OCI-LY3 (cell line): ENCODE data around the gene PACSIN2.
"Not testable (repeated sequence)": the region's sequence is repeated elsewhere in the genome, so short reads cannot be mapped to it uniquely, and the experiment has no call there.

ENCODE experiments used
- H2AFZ ChIP-seq: fragments of 200-600, 300-600 bp; shearing (Covaris generic); 2 replicates; pipeline ENCODE4 v1.6.0; 2014; ENCODE audit warnings: antibody characterized with exemption, low read depth, low read length
- H3K27ac ChIP-seq: fragments of 200-600, 300-600 bp; sonication (generic); 2 replicates; pipeline ENCODE4 v1.5.1; 2014; ENCODE audit warnings: mild to moderate bottlenecking, low read length, moderate library complexity, mixed read lengths
- H3K27me3 ChIP-seq: fragments of 200-600, 300-600 bp; sonication (generic); 2 replicates; pipeline ENCODE4 v1.6.1; 2014; ENCODE audit warnings: low read depth, low read length, mixed read lengths
- H3K36me3 ChIP-seq: fragments of 200-600, 300-600 bp; sonication (generic); replicated peaks from 2 replicates; pipeline ENCODE3; 2014; ENCODE audit warnings: low read depth, low read length, mixed read lengths
- H3K4me1 ChIP-seq: fragments of 300-600, 200-600 bp; sonication (generic); 2 replicates; pipeline ENCODE4 v1.6.1; 2014; ENCODE audit warnings: low read length, mixed read lengths
- H3K4me2 ChIP-seq: fragments of 200-600, 300-600 bp; sonication (generic); 2 replicates; pipeline ENCODE4 v1.6.1; 2014; ENCODE audit warnings: low read length, mixed read lengths
- H3K4me3 ChIP-seq: fragments of 300-600, 200-600 bp; sonication (generic); 2 replicates; pipeline ENCODE4 v1.5.1; 2014; ENCODE audit warnings: antibody characterized with exemption, mild to moderate bottlenecking, low read length, moderate library complexity
- H3K79me2 ChIP-seq: fragments of 300-600, 200-600 bp; shearing (Covaris generic); 2 replicates; pipeline ENCODE4 v1.6.1; 2014; ENCODE audit warnings: mild to moderate bottlenecking, low read length, mixed read lengths
- H3K9ac ChIP-seq: fragments of 300-600, 200-600 bp; shearing (Covaris generic); 2 replicates; pipeline ENCODE4 v1.6.0; 2014; ENCODE audit warnings: mild to moderate bottlenecking, low read length, moderate library complexity
- H3K9me3 ChIP-seq: fragments of 200-600, 300-600 bp; shearing (Covaris generic); 2 replicates; pipeline ENCODE4 v1.6.1; 2014; ENCODE audit warnings: low read length, mixed read lengths; ENCODE audit not compliant: insufficient read depth
- H4K20me1 ChIP-seq: fragments of 200-600, 300-600 bp; sonication (generic); 2 replicates; pipeline ENCODE4 v1.6.1; 2016; ENCODE audit warnings: low read length, mixed read lengths; ENCODE audit not compliant: insufficient read depth
- EZH2phosphoT487 ChIP-seq: fragments of 200-600 bp; shearing (Covaris generic); IDR thresholded peaks from 2 replicates; pipeline ENCODE4 v1.6.1; 2018; ENCODE audit warnings: antibody characterized with exemption, mixed run types, low read depth
- TF ChIP-seq, protein P1 (sequence below): fragments of 200-600, 300-600 bp; sonication (generic); IDR thresholded peaks from 2 replicates; pipeline ENCODE4 v1.5.1; 2014; ENCODE audit warnings: antibody characterized with exemption, low read length, low read depth

Gene PACSIN2

DNA sequence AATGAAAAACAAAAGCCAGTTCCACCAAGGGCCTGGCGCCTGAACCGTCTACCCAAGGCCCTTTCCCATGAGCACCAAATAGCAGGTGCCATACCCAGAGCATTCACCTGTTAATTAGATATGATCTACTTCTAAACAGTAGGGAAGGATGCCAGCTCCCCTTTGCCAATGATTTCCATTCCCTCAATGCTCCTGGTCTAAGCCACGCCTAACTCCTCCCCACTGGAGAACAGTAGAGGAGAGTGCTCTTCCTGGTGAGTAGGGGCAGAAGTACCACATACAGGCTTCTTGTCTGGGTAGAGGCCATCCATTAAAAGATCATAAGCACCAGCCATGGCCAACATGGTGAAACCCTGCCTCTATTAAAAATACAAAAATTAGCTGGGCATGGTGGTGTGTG is 40.7 kb downstream of the PACSIN2 start:
- TF ChIP-seq, protein P1, sequence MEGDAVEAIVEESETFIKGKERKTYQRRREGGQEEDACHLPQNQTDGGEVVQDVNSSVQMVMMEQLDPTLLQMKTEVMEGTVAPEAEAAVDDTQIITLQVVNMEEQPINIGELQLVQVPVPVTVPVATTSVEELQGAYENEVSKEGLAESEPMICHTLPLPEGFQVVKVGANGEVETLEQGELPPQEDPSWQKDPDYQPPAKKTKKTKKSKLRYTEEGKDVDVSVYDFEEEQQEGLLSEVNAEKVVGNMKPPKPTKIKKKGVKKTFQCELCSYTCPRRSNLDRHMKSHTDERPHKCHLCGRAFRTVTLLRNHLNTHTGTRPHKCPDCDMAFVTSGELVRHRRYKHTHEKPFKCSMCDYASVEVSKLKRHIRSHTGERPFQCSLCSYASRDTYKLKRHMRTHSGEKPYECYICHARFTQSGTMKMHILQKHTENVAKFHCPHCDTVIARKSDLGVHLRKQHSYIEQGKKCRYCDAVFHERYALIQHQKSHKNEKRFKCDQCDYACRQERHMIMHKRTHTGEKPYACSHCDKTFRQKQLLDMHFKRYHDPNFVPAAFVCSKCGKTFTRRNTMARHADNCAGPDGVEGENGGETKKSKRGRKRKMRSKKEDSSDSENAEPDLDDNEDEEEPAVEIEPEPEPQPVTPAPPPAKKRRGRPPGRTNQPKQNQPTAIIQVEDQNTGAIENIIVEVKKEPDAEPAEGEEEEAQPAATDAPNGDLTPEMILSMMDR = no peak
- TF ChIP-seq EZH2phosphoT487 = no peak
- Histone ChIP-seq H2AFZ (no peak overlapping the region), H3K27me3 (no peaks in the 10 kb centered on the region), H3K4me3 (no peak overlapping the region), H3K4me2 (no peak overlapping the region), H4K20me1 (peaks cover 9% of the 10 kb centered on the region), H3K27ac (no peak overlapping the region), H3K36me3 (no peaks in the 10 kb centered on the region), H3K4me1 (peaks cover 64% of the 10 kb centered on the region), H3K9me3 (no peaks in the 10 kb centered on the region), H3K9ac (no peak overlapping the region), H3K79me2 (peaks cover 62% of the 10 kb centered on the region)

DNA sequence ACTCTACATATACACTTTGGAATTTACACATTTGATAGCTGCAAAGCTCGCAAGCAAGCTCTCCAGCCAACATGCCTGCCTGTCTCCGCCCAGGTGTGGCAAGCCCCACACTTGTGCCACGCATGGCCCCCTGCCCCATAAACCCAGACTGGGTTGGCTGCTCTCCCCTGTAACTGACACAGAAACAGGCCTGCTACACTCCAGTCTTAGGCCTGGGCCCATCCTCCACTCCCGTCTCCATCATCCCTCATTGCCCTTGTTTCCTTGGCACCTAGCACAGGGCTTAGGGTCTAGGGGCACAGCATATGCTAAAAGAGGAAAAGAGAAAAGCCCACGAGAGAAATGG is 41.4 kb downstream of the PACSIN2 start:
- Histone ChIP-seq H3K4me2 (peak overlapping the region; percentile 39), H2AFZ (no peak overlapping the region), H3K27me3 (no peaks in the 10 kb centered on the region), H3K4me3 (no peak overlapping the region), H3K9me3 (no peaks in the 10 kb centered on the region), H3K4me1 (peaks cover 71% of the 10 kb centered on the region), H3K79me2 (peaks cover 64% of the 10 kb centered on the region), H3K27ac (peak overlapping the region; percentile 17), H3K36me3 (no peaks in the 10 kb centered on the region), H3K9ac (no peak overlapping the region), H4K20me1 (peaks cover 9% of the 10 kb centered on the region)
- no peak for TF ChIP-seq EZH2phosphoT487
- TF ChIP-seq, protein P1 = no peak

DNA sequence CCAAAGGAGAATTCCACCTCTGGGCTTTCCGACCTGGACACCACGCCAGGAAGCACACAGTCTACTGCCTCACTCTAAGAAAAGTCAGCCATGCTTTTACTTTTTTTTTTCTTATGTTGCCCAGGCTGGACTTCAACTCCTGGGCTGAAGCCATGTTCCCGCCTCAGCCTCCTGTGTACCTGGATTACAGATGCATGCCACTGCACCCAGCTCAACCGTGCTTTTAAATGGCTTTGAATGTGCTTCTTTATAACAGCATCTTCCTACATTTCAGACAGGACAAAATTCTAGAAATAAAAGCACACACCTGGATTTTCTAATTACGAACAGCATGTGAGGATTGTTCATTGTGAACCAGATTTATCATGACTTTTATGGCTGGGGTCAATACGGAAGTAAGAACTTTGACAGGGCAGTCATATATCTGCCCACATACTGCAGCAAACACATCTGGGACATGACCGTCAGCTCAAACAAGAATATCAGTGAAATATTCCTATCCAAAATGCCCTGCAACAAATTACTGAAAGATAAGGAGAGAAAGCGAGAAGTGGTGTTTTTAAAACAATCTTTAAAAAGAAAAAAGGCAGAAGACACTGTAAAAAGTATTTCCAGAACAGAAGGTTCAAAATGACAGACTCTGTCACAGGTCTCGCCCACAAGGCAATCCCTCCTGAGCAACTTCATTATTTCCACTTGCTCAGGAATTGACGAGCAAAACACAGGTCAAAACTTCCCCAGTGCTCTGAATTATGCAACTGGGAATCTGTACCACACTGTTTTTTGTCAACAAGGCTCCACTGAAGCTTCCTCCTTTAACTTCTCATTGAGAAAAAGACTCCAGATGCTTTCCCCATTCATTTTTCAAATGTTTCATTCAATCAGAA is 42.1 kb downstream of the PACSIN2 start:
- Histone ChIP-seq H2AFZ (no peak overlapping the region), H3K9me3 (no peaks in the 10 kb centered on the region), H4K20me1 (peaks cover 9% of the 10 kb centered on the region), H3K4me2 (peak overlapping the region; percentile 39), H3K4me3 (no peak overlapping the region), H3K27ac (peak overlapping the region; percentile 17), H3K9ac (no peak overlapping the region), H3K27me3 (no peaks in the 10 kb centered on the region), H3K4me1 (peaks cover 72% of the 10 kb centered on the region), H3K36me3 (no peaks in the 10 kb centered on the region), H3K79me2 (peaks cover 63% of the 10 kb centered on the region)
- TF ChIP-seq EZH2phosphoT487 = no peak
- TF ChIP-seq, protein P1 = no peak

DNA sequence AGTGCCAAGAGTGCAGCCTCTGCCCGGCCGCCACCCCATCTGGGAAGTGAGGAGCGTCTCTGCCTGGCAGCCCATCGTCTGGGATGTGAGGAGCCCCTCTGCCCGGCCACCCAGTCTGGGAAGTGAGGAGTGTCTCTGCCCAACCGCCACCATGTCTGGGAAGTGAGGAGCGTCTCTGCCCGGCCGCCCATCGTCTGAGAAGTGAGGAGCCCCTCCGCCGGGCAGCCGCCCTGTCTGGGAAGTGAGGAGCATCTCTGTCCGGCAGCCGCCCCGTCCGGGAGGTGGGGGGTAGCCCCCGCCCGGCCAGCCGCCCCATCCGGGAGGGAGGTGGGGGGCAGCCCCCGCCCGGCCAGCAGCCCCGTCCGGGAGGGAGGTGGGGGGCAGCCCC is 43.5 kb downstream of the PACSIN2 start:
- Histone ChIP-seq H3K79me2 (peaks cover 62% of the 10 kb centered on the region), H3K4me1 (peaks cover 71% of the 10 kb centered on the region)
- H3K36me3 ChIP-seq, H2AFZ ChIP-seq, H3K4me2 ChIP-seq, H4K20me1 ChIP-seq, H3K27ac ChIP-seq, H3K9ac ChIP-seq, H3K9me3 ChIP-seq, H3K27me3 ChIP-seq, H3K4me3 ChIP-seq: not testable (repeated sequence)
